Cardiac septum (tissue), 1 donor: ENCODE data around the gene COX20. TPM values are rescaled to one million over a fixed set of nuclear protein-coding genes. Genes with fewer than 3 reads are reported as not detected.

Experiments
- DNase-seq: peaks from one replicate; pipeline ENCODE4 v3.0.0-alpha.2; 2020; ENCODE audit warnings: low spot score
- intact Hi-C: fragments of 100-400 bp; cut with DNase I; formaldehyde crosslinking; loops from one replicate; pipeline ENCODE4 v1.14.0; 2022
- total RNA-seq: library from RNA; stranded (reverse); fragmentation: NEBNext Ultra II Directional; extraction: Animal tissue kit (Norgen Biotek cat#: 25700); gene quantifications from one replicate; pipeline ENCODE4 v1.2.1, GENCODE V29; 2021
- donor health status: DM: no; HTN: no; CAD: no.

COX20 gene
- total RNA-seq, 1 donor from 2014 or later = 83.7 TPM

DNA sequence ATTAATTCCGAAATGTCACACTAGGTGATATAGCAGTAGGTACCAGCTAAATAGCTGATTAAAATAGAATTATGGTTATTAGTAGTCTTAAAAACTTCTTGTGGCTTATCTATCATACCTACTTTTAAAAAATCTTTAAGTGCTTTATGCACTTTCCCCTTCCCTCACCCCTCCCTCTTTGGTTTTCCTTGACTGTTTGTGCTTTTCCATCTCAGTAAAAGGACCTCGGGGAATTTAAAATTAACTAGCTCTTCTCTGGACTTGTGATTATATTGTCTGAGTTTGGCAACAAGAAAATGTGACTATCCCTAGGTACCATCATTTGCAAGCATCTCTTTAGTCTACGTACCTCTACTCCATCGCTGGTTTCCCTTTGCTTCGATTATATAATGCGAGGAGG, 11.2 kb downstream of the COX20 start:
- no peak for DNase-seq
- intact Hi-C loops = no loop called here

DNA sequence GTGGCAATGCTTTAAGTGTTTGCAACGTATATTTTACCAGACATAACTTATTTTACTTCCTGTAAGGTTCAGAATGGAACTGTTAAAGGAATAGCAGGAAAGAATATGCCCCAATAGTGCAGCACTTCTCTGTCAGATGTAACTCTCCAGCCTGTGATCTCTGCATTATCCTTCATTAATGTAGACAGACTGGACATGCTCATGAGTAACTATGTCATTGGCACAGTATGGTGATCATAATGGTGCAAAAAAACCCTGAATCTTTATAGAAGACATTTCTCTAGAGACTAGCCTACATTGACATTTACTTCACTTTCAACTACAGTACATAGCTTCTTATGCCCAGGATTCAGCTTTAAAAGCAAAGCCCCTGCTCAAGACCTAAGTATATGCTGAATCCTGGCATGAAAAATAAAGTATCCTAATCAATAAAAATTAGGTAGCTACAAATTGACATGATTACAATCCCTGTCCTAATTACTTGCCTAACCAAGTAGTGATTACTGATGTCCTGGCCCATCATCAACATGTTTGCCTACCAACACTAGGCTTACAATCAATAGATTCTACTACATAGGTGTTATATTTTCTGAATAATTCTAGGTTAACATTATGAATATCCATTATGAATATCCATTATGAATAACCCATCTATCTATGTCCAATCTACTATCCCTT, 13.9 kb downstream of the COX20 start:
- intact Hi-C loops = no loop called here
- DNase-seq = no peak

DNA sequence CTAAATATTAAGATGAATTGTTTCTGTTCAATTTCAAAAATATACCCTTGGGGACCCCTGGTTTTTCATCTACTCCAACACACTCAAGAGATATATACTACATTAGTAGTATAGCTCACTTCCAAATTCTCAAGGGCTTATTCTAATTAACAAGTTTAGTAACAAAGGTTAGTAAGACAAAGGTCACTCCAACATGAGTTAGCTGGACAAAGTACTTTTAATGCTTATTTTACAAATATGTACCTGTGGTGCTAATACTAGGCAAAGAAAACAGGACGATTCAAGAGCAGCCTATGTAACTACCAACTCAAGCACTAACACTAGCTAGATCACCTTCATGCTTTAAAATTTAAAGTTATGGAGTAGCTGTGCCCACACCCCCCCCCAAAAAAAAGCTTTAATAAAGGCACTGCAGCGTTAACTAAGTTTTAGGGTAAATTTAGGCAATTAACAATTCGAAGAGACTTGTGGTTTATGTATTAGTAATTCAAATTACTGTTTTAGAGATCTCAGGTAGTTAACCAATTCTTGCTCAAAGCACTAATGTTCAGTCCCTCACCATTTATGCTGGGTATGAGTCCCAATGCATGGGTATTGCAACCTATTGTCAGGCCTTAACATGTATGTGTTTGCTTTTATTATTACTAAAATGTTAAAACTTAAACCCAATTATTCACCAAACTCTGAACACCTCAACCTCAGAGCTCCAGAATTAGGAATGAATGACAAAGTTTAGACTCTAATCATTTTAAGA, 14.8 kb downstream of the COX20 start:
- intact Hi-C loops = no loop called here
- DNase-seq = no peak

DNA sequence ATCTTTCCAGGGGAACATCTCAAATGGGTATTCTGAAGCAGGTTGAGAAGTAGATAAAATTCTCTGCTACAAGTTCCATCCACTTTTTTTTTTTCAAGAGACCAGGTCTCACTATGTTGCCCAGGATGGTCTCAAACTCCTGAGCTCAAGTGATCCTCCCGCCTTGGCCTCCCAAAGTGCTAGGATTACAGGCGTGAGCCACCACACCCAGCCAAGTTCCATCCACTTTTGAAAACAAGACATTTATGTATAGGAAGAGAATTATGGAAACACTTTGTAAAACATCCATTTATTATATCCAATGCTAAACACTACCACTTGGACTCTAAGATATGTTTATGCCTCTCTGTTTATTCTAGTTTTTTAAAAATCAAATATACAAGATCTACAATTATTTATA, 15.4 kb downstream of the COX20 start:
- DNase-seq = no peak
- intact Hi-C loops = no loop called here

DNA sequence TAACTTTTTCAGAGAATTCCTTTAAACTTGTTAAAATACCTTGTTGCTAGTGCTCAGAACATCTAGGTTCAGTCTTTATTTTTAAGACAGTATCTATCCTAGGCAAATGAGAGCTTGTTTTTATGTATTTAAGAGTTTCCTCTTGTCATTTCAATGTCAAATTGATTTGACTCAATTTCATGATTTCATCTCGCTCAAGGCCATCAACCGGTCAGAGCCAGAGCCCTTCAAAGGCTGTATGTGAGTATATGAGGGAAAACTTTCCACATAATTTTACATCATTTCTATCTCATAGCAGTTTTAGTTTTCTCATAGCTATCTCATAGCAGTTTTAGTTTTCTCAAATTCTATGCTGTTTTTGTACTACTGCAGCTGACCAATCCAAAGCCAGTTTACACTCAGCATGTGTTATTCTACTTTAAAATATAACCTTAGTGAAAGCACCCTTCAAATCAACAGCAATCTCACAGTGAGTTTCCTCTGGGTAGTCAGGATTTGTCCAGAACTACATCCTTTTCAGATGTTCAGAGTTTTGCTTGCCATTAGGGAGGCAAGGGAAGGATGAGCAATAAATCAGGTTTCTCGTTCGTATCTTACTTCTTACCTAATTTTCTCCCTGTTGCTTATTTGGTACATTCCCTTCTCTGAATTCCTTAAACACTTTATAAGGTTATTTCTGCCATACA, 16.2 kb downstream of the COX20 start:
- intact Hi-C loops = no loop called here
- DNase-seq = no peak

DNA sequence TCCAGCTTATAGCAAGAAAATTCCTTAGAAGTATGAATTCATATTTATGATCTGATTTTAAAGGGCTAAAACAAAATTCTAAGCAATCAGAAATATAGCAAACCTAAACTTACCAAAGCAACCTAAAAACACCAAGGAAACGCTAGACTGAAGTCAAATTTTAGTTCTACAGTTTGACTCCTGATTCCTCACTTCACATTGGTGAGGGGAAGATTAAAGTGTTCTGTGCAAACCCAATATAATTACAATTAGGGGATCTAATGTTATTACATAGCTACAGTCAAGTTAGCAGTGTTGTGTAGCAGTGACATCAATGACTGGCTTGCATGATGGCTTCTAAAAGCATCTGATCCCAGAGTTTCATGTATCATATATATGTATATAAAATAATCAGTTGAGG, 17.2 kb downstream of the COX20 start:
- DNase-seq = no peak
- intact Hi-C loops = no loop called here

DNA sequence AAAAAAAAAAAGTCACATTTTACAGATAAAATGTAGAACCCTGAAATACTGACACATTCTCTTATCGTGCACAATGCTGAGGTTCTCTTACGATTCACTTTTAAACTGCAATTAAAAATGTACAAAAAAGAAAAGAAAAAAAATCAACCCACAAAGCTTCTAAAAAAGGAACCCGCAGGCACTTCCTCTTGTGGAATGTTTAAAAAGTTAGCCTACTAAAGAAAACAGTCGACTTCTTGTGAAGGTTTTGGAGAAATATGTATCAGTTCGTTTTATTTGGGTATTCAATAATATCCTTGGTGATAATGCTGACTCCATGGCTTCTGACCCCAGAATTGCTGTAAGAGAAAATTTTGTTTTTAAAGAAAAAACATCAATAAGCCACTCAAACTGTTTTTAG, 18.7 kb downstream of the COX20 start:
- intact Hi-C loops = no loop called here
- no peak for DNase-seq

DNA sequence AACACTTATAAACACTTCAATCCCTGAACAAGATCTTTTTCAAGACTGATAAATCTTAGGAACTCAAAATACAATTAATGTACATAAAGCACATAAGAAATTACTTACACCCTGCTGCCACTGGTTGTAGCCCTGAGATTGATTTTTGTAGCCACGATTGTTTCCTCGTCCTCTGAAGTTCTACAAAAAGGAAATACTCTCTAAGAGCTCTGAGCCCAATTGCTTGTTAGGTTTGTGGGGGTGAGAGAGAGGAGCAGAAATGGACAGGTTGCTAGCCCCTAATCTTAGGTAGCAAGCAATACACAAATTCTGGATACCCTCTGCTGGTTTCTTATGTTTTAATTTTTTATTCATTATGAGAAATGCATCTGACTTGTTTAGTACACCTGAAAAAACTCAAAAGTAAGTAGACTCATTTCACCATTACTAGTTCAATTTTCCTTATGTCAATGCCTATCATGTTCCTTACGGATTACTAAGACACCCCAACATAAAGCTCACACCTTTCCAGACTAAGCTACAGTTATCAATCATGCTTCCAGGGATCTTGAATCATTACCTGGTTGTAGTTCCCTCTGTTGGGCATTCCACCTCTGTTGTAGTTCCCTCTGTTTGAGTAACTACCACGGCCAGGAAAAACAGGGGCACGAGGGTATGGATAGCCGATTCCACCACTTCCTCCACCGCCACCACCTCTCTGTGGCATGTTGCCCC, 19.6 kb downstream of the COX20 start:
- DNase-seq = no peak
- intact Hi-C loops = no loop called here

DNA sequence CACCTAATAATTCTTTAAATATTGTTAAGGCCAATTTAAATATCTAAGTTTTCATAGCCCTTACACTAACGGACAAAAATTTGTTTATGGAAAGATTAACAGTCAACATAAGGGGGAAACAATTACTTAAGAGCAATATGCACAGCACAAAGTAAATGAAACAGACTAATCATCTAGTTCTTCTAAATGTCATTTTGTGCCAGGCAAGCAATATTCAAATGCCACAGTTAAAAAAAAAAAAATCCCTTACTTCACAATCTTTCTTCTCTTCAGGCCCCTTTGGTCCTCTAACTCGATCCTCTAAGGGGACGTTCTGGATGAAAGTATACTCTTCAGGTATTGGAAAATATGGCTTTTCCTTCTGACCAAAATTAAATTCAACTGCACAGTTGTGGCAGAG, 22.3 kb downstream of the COX20 start:
- DNase-seq = no peak
- intact Hi-C loops = no loop called here

DNA sequence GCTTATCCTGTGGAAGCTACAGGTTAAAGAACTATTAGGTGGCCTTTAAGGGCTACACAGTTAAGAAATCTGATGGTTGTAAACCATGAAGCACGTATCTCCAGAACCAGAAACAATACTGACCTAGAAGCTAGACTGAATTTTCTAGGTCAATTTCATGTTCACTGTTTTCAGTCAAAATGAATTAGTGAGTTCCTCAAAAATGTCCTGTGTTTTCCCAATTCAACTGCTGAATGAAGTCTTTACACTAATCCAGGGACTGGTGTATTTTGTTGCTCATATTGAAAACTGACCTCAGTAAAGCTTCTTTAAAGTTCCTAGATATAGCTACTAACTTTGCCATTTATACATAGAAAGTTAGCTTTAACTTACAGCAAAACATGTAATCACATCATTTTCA, 22.9 kb downstream of the COX20 start:
- intact Hi-C loops = no loop called here
- DNase-seq = no peak

DNA sequence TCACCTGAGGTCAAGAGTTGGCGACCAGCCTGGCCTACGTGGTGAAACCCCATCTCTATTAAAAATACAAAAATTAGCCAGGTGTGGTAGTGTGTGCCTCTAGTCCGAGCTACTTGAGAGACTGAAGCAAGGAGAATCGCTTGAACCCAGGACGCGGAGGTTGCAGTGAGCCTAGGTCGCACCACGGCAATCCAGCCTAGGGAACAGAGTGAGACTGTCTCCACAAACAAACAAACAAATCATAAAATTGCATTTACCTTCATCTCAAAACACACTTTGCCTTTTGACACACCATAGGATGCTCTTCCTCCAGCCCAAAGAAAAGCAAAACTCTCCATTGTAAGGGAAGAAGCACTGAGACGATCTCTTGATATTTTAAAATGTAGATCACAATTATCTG, 24.6 kb downstream of the COX20 start:
- intact Hi-C loops = loop anchor here (5.0 kb wide), 1 partner anchor 57 kb away; no protein-coding TSS in a partner anchor
- DNase-seq = no peak

DNA sequence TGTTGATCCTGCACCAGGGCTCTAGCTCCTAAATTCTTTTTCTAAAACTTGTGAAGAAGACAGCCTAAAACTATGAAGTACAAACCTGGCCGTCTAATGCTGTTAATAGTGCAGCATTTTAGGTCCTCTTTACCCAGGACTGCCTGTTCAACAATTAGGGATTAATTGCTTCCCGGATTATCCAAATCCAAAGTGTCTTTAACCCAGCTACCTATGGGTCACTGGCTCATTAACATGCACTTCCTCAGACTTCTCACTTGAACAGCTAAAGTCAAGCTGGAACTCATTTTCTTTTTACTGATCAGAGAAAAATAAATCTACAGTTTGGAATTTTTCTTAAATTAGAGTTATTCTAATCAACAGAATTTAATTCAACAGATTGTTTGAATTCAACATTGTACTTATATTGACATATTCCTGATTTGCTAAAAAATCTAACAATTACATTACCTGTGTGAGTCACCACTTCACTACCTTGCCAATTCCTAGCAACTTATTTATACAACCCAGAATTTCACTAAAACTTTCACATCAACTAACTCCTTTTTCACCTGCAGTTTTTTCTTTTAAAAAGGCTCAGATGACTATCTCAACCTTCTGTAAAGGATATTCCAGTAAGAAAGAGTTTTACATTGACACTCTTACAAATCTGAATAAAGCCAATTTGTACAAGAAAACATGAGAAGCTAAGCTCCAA, 25.6 kb downstream of the COX20 start:
- intact Hi-C loops = loop anchor here (5.0 kb wide), 1 partner anchor 56 kb away; no protein-coding TSS in a partner anchor
- no peak for DNase-seq

DNA sequence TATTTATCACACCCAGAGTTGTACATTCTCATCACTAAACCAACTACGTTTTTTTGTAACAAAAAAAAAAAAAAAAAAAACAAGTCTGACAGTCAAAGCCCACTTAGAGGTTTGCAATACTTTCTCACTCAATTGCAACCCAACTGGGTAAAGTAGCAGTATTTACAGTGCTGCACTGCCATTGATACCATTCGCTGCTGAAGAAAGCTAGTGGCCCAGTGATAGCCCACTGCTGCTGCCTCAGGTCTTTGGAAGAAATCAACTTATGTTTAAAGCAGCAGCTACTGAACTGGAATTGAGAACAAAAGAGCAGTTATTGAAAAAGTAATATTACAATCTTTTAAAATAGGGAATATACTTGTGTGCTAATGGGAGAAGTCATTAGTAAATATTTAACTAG, 26.2 kb downstream of the COX20 start:
- intact Hi-C loops = loop anchor here (5.0 kb wide), 1 partner anchor 56 kb away; no protein-coding TSS in a partner anchor
- DNase-seq = no peak

DNA sequence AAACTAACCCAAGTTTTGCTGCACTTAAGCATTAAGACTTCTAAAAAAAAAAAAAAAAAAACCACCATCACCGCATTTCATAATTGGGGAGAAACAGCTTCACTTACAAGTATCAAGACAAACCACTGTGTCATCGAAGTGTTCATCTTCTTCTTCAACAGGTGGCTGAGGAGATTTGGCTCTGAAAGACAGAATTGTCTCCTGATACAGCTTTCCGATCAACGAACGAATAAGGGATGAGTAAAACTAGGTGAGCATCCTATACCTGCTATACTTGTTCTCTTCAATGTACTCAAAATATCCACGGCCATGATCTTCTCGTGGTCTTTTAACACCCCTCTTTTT, 26.9 kb downstream of the COX20 start:
- intact Hi-C loops = loop anchor here (5.0 kb wide), 1 partner anchor 55 kb away; no protein-coding TSS in a partner anchor
- DNase-seq = no peak

DNA sequence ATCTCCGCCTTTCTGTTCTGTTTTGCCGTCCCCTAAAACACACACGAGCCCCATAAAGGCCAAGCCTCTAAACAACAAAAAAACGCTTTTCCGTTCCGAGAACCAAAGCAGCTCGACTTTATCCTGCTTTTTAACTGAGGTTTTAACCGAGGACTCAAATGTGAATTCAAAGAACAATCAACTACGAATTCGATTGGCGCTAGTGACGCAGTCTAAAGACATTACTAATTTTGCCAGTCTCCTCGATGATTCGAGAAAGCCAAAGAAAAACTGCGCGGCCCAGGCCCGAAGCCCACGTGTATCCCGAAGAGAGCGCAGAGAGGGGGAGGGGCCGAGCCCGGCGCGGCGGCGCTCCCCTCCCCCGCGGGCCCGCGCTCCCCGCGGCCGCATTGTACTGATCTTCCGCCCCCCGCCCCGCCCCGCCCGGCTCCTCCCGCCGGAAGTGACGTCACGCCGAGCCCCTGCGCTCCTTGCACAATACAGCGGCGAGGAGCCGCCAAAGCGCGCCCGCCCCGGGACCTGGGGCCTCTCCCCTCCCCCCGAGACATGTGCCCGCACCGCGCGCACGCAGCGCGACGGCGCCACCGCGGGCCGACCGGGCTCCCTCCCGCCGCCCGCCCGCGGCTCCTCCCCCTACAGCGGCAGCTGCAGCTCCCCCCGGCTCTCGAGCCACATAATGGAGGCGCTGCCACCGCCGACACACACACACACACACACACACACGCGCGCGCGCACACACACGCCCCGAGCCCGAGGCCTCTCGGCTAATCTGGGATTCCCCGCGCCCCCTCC, 27.4 kb downstream of the COX20 start:
- intact Hi-C loops = loop anchor here (1.0 to 5.0 kb wide), 2 partner anchors 28 to 54 kb away; partner anchors contain the start of gene COX20
- peak; percentile 98 for DNase-seq

DNA sequence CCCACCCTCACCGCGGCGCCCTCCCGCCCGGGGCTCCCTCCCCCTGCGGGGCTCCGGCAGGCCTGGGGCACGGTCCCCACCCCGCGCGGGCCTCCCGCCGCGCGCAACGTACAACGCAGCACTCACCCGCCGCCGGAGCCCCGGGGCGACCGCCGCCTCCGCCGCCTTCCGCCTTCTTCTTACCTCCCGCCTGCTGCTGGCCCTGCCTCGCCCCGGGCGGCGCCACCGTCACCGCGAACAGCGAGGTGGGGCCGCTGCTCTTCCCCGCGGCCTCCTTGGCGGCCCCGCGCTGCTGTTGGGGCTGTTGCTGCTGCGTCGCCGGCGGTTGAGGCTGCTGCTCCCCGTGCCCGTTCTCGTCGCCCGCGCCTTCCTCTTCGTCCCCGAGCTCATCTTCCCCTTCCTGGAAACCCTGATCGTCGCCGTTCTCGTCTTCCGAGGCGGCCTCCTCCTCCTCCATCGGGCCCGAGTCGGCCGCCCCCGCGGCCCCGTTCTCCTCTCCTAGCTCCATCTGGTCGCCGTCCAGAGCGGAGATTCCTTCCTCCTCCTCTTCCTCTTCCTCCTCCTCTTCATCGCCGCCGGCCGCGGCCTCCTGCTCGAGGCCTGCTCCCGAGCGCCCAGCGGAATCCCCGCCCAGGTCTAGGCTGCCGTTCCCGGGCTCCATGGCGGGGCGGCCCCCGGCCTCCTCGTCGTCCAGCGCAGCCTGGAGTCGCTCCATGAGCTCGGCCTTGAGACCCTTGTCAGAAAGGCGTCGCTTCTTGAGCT, 28.2 kb downstream of the COX20 start:
- intact Hi-C loops = loop anchor here (1.0 to 5.0 kb wide), 5 partner anchors 28 to 211 kb away; partner anchors contain the start of genes COX20 and DESI2
- DNase-seq = no peak

DNA sequence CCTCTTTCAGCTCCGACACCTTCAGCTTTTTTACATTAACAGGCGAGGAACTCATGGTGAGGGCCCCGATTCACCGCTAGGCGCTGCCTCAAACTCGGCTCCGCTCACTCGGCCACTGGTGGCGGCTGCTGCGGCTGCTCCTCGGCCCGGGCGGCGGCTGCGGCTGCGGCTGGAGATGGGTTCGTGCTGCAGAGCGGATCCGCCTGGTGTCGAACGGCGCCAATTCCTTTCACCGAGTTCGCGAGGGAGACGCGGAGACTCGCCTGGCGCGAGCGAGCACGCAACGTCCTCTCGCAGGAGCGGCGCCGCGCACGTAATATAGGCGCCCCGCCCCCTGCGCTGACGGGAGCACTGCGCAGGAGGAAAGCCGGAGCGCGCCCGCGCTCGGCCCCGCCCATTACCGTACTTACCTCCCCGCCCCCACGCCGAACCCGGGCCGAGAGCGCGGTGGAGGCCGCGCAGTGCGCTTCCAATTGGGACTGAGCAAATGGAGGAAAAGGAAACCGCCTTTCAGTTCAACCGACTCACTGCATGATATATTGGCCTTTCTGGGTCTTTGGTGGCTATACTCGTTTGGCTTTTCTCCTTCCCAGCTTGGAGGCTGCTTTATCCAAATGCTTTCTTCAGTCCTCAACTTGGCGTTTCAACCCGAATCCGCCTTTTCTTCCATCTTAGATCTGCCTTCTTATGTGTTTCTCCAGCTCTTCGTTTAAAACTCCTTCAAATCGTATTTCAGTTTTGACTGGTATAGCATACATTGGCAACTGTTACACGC, 29.0 kb downstream of the COX20 start, which contains the start of gene HNRNPU:
Gene HNRNPU, minus strand, starts transcription at position 291 of the 775 bp plus-strand sequence. Its CDS starts 236 bp downstream, at position 55.
- intact Hi-C loops = loop anchor here (1.0 to 5.0 kb wide), 4 partner anchors 53 to 212 kb away; partner anchors contain the start of gene DESI2
- peak; percentile 98 for DNase-seq
